Measurements from ENCODE around the gene ICA1.

GRCh38 chr7:8105449-8106095 lies 156.4 kb downstream of the ICA1 start:
- no peak for TF ChIP-seq CTCF (IDR thresholded peaks at IDR 0.05; ENCODE audit: low read length)
- no peak for TF ChIP-seq EZH2 (optimal IDR thresholded peaks at IDR 0.05; ENCODE audit: low read depth, low read length)
